Measurements from ENCODE around the gene SH3TC1.

DNA sequence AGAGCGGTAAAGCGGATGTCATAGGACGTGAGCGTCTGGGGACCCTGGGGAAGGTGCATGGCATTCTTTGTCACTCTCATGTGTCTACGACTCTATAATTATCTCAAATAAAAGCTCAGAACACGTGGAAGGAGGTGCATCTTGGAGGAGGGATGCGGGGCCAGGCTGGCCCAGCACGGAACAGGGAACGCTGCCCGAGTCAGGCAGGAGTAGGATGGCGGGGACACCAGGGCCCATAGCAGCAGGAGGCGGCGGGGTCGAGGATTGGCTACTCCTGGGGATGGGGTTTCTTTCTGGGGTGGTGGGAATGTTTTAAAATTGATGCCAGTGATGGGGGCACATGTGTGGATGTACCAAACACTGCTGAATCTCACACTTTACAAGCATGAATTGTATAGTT lies 65.0 kb downstream of the SH3TC1 start:
- TF ChIP-seq JUND (IDR thresholded peaks at IDR 0.05): no peak
- TF ChIP-seq FOXA1 (IDR thresholded peaks at IDR 0.05): no peak
